Activated naive CD4-positive, alpha-beta T cell treated with anti-CD3 and anti-CD28 coated beads, Interleukin-2, amount 50 U/mL, for 16 hours (primary cell): ENCODE data around the gene CHRNG.

Experiments used
- DNase-seq: peaks from one replicate; pipeline ENCODE4 v3.0.0-alpha.2; 2020

Gene CHRNG

GRCh38 chr2:232539298-232540231 is at the start of gene CHRNG:
Gene CHRNG, plus strand, starts transcription at chr2:232539692. Its CDS starts 56 bp downstream, at chr2:232539748.
- no peak for DNase-seq

DNA sequence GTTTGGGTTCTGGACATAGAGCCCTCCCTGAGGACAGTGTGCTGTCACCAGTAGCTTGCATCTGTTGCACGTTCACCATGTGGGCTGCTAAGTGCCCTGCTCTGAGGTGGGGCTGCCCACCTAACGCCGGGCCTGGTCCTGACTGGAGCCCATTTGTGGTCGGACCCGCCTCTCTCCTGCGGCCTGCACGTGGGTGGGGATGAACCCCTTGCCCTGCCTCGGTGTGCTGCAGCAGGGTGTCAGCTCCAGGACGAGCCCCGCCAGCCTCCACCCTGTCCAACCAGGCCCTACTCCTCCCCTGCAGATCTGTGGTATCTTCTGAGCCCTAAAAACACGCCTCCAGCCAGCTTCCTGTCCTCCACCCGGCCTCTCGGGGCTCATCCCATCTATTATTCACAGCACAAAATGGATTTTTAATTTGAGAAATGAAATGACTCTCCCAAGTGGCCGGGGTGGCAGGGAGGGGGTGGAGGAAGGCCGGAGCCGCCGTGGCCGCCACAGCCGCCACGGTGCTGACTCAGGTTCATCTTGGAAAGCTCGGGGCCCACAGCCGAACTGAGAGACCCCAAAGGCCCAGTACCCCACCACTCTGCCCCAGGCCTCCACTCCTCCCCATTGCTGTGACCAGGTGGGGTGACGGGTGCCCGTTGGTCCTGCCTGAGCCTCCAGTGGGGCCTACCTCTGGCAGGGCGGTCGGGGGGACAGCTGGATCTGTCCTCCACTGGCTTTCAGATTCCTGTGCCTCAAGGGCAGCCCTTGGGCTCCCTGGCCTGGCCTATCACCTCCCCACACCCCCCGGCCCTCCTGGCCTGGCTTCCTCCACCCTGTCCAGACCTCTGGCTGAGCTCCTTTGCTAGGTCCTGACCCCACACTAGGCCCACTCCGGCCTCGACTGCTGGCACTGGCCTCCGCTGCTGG is 49.0 kb upstream of the CHRNG start:
- peak; percentile 10 for DNase-seq

- DNase-seq: no peak
These were observed 48.2 kb upstream of the CHRNG start for GRCh38 chr2:232491139-232491780.

GRCh38 chr2:232492236-232492848 is 47.1 kb upstream of the CHRNG start:
- peak; percentile 1 for DNase-seq

DNA sequence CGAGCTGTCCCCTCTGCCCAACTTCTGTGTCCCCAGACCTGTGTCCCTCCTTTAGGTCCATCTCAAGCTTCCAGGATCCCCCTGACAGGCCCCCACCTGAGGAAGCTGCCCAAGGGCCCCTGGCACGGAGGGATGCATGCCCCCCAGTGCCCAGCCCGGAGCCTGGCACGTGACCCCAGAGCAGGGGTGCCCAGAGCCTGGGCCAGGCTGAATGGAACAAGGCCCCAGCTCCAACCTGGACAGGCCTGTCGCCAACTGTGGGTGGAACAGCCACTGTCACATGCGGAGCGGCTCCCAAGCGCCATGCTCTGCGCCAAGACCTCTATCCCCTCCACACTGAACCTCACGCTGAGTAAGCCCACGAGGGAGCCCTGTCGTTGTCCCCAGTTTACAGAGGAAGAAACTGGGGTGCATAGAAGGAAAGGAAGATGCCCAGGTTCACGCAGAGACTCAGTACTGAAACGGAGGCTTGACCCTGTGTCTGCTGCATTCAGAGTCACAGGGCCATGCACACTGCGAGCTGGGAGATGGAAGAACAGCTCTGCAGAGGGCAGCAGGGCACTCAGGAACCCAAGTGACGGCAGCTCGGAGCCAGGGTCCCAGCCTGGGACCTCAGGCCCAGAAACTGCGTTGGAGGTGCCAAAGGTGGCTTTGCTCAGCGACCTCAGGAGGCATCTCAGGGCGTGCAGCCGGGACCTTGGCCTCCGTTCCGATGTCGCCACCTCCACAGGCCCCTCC is 46.4 kb upstream of the CHRNG start:
- peak; percentile 1 for DNase-seq

DNA sequence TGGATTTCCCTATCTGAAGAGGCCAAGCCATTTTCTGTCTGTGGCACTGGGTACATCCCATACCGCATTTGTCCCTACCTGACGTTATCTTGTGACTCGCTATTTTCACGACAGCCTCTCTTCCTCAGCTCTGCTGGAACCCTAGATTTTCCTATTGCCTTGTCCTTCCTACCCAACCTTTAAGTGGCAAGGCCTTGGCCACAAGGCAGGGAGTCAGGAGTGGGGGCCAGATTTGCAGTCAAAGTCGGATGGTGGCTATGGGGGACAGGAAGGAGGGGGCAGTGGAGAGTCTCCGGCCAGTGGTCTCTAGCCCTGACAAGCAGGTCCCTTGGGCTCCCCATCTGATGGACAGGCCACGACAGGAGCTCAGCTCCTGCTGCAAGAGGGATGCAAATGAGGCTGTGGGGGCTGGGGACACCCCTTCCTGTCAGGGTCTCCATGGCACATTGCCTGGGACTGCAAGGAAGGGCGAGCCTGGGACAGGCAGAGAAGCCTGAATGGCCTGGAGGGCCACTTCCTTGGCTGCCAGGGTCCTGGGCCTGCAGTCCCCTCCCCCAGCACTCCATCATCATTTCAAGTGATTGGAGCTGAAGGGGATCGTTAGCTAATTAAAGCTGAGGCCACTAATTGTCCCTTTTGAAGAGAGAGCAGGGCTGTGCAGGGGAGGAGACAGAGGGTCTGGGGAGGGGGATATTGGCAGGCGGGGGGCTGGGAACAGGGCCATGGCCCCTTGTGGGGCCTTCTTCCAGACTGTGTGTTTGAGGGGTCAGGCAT is 45.6 kb upstream of the CHRNG start:
- no peak for DNase-seq

GRCh38 chr2:232494542-232494941 is 45.0 kb upstream of the CHRNG start:
- DNase-seq: no peak

DNA sequence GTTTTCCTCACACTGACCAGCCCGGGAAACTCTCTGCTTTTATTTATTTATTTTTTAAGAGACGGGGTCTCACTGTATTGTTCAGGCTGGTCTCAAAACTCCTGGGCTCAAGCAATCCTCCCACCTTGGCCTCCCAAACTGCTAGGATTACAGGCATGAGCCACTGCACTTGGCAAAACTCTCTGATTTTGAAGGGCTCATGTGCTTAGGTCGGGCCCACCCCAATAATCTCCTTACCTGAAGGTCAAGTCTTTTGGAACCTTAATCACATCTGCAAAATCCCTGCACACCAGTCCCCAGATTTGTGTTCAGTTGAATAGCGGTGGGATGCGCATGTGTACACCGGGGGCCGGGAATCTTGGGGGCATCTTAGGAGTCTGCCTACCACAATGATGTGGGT is 44.2 kb upstream of the CHRNG start:
- no peak for DNase-seq

DNA sequence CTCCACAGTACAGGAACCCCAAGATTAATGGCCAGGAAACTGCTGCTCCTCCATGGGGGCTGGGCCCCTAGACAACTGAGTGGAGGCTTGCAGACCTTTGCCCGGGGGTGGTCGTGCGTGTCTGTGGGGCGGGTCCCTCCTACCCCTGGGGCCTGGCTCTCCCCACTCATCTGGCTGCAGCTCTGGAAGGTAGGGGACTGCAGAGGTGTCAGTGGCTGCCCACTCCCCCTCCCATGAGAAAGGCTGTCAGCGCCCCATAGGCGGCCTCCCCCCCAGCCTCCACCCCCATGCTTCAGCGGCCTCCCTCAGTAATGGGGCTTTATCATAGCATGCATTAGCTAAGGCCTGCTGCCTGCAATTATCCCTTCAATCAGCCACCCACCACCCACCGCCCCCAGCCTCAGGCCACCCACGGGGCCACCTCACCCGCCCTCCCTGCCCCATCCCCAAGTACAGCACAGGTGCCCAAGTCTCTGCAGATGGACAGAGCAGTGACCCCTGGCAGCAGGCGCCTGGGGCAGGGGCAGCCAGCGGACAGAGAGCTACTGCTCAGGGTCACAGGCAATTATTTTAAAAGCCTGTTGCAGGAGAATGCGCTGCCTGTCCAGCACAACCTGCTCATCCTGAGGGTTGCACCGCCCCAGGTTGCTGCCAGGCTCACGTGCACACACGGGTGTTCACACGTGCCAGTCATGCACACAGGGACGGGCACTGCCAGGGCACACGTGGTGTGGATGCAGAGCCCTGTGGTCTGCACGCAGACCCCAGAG is 42.8 kb upstream of the CHRNG start:
- DNase-seq: no peak

- no peak for DNase-seq
These were observed 42.1 kb upstream of the CHRNG start for GRCh38 chr2:232497348-232497747.

- DNase-seq: no peak
These were observed 41.0 kb upstream of the CHRNG start for GRCh38 chr2:232498452-232498851.

- no peak for DNase-seq
These were observed 38.1 kb upstream of the CHRNG start for GRCh38 chr2:232501331-232501771.

- no peak for DNase-seq
These were observed 37.6 kb upstream of the CHRNG start for GRCh38 chr2:232501794-232502390.

- no peak for DNase-seq
These were observed 37.0 kb upstream of the CHRNG start for GRCh38 chr2:232502511-232502910.

DNA sequence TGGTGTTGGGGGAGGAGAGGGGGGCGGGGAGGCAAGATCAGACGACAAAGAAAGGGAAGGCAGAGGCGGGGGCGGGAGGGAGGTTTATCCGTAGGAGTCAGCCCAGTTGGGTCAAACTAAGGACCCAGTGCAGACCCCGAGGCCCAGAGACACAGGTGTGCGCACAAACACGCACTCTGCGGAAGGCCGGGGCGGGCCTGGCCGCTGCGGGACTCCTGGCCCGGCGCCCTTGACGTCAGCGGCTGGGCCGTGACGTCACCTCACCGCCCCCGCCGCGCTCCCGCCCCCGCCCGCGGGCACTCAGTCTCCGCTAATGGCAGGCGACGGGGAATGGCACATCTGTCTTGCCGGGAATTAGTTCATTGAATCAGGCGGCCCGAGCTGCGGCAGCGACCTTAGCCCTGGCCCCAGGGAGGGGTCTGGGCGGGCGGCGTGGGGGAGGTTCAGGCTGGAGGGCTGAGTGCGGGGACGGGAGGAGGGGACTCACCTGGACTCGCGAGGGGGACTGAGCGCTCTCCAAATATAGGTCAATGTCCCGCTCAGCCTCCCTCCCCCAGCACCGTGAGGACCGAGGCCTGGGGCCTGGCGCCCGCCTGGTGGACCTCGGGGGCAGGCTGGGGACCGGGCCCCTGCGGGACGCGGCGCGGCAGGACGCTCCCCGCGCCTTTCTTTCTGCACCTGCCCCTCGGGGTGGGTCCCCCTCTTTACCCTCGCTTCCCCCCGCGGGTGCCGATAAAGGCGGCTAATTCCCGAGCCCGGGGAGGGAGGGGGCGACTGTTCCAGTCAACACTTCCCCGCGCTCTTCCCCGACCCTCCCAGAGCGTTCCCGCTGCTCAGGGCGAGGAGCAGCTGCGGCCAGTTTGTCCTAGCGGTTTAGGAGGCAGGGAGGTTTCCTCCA is 36.3 kb upstream of the CHRNG start:
- peak; percentile 41 for DNase-seq

- no peak for DNase-seq
These were observed 35.6 kb upstream of the CHRNG start for GRCh38 chr2:232503809-232504323.

DNA sequence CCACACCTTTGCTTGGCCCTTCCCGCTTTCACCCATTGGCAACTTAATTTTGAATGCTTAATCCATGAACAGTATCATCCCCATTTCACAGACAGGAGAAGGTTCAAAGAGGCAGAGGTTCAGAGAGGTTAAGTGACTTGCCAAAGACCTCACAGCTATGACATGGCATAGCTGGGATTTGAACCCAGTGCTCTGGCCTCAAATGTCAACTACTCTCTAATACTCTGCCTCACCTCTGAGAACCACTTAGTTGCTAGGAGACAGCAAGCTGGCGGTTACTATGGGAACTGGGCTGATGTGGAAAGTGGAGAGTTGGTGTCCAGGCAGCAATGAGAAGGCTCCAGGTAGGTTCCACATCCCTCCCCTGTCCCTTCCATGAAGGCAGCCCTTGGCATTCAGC is 35.1 kb upstream of the CHRNG start:
- no peak for DNase-seq

DNA sequence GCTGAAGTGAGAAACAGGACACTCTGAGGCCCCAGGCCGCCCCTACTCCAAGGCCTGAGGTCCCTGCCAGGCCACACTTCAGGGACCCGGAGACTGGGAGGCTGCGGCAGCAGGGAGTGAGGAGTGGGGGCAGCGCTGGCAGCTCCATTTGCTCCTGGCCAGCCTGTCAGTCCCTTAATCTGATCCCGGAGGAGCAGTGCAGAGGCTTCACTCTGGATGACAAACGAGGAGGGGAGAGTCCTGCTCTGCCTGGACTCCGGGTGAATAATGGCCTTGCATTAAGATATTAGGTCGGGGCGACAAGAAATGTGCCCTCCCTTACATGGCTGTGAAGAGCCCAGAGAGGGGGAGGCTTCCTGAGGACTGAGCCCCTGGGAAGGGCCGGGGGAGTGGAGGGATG is 33.6 kb upstream of the CHRNG start:
- DNase-seq: no peak
